Mucosa of rectum (tissue), 2 donors: ENCODE measurements around the gene TXNL4B.
"Not testable (repeated sequence)": the region's sequence is repeated elsewhere in the genome, so short reads cannot be mapped to it uniquely, and the experiment has no call there.

Experiments used
- H3K27ac ChIP-seq, 2 donors: one replicate each; pipeline ENCODE4 v1.7.0; 2013; ENCODE audit warnings: inconsistent platforms in 2 of 2, low read depth in 2 of 2, low read length in 2 of 2
- H3K27me3 ChIP-seq, 2 donors: one replicate each; pipeline ENCODE4 v1.7.0; 2013; ENCODE audit warnings: low read length in 2 of 2; ENCODE audit not compliant: control insufficient read depth in 2 of 2, insufficient read depth in 2 of 2
- H3K36me3 ChIP-seq, 2 donors: one replicate each; pipeline ENCODE4 v1.7.0; 2013; ENCODE audit warnings: low read length in 2 of 2; ENCODE audit not compliant: control insufficient read depth in 2 of 2, insufficient read depth in 2 of 2
- H3K4me1 ChIP-seq, 2 donors: one replicate each; pipeline ENCODE4 v1.7.0; 2013; ENCODE audit warnings: low read length in 2 of 2, mild to moderate bottlenecking in 1 of 2; ENCODE audit not compliant: control insufficient read depth in 2 of 2, insufficient read depth in 2 of 2
- H3K4me3 ChIP-seq, 2 donors: one replicate each; pipeline ENCODE4 v1.7.0; 2013; ENCODE audit warnings: low read length in 2 of 2
- H3K9ac ChIP-seq, 2 donors: one replicate each; pipeline ENCODE4 v1.7.0; 2013; ENCODE audit warnings: low read length in 2 of 2, low read depth in 1 of 2, mild to moderate bottlenecking in 1 of 2
- H3K9me3 ChIP-seq, 2 donors: one replicate each; pipeline ENCODE4 v1.7.0; 2013; ENCODE audit warnings: low read length in 2 of 2; ENCODE audit not compliant: control insufficient read depth in 2 of 2
- donor health status: healthy.
- donor health status: Normal muscosa, but diverticular disease.

TXNL4B gene

DNA sequence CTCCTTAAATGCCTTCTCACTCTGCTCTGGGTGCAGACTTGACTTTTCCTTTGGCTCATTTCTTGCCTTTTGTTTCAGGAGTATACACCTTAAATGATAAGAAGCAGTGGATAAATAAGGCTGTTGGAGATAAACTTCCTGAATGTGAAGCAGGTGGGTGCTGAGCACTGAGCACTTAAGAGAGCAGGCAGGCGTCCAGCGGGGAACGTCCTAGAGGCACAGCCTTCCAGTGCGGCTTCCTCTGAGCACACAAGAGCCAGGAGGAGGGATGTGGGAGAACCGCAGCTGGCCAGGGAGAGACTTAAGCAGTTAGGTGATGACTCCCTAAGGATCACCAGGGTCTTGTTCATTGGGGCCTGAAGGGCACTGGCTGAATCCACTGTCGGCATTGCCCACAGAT lies 18.4 kb downstream of the TXNL4B start:
- not testable (repeated sequence) for H3K9me3 ChIP-seq, H3K27ac ChIP-seq, H3K4me1 ChIP-seq, H3K36me3 ChIP-seq, H3K4me3 ChIP-seq, H3K9ac ChIP-seq, H3K27me3 ChIP-seq

DNA sequence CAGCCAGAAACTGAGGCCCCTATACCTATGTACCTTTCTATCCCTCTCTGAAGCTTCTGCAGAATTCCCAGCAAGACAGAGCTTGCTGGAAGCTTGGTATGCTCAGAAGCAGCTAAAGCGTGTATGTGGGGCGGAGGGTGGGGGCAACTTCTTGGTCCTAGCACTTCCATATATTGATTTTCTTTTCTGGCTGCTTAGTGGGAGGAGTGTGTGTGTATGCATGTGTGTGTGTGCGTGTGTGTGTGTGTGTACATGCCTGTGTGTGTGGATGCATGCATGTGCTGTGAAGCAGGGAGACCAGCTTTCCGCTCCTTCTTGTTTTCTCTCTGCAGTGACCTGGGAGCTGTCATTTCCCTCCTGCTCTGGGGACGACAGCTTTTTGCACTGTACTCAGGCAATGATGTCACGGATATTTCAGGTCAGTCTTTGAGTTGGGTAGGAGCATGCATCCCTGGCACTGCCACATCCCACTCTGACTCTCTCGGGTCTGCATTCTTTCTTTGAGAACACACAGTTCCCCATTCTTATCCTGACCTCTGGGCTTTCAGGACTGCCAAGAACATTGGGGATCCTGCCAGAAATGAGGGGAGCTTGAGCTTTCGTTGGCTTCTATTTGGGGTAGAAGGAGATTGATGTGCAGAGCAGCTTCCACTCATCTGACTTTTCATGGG lies 19.7 kb downstream of the TXNL4B start:
- H3K36me3 ChIP-seq = peaks cover 0 to 3% of the 10 kb centered on the region in 2 donors
- H3K4me1 ChIP-seq = no peaks in the 10 kb centered on the region
- H3K4me3 ChIP-seq = no peak overlapping the region
- no peak overlapping the region for H3K27ac ChIP-seq
- H3K27me3 ChIP-seq = no peaks in the 10 kb centered on the region
- no peaks in the 10 kb centered on the region for H3K9me3 ChIP-seq
- H3K9ac ChIP-seq = no peak overlapping the region

DNA sequence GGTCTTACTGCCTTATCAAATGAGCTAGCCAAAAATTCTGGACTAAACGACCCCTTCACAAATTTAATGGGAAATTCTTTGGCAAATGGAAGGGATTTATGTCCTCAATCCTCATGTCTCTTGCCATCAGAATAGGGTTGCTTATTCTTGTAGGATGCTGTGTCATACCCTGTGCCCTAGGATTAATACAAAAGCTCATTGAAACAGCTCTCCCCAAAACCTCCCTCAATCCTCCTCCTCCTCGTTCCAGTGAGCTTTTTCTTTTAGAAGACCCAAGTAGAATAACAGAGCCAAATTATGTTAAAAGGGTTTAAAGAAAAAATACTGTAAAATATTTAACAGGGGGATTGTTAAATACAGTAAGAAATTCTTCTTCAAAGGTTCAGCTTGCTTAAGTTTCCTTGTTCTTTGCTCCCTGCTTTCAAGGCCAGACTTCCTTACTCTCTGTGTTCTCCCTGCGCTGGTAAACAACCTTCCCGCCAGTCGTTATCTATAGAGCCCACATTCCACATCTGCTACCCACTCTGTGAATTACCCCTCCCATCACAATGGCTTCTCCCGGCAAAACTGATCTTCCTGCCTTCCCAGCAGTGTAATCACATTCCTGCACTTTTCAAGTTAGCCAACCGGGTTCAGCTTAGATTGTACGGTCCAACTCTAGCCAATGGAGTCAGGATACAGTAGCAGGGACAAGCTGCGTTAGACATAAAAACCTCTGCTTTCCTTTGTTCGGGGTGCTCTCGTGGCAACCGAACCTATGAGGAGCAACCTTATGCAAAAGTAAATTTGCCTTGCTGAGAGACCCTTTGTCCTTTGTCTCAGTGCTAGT lies 20.7 kb downstream of the TXNL4B start:
- Histone ChIP-seq H3K4me1 (no peaks in the 10 kb centered on the region), H3K9me3 (no peaks in the 10 kb centered on the region), H3K27me3 (no peaks in the 10 kb centered on the region), H3K27ac (no peak overlapping the region), H3K36me3 (peaks cover 0 to under 1% of the 10 kb centered on the region in 2 donors), H3K4me3 (no peak overlapping the region), H3K9ac (no peak overlapping the region)

DNA sequence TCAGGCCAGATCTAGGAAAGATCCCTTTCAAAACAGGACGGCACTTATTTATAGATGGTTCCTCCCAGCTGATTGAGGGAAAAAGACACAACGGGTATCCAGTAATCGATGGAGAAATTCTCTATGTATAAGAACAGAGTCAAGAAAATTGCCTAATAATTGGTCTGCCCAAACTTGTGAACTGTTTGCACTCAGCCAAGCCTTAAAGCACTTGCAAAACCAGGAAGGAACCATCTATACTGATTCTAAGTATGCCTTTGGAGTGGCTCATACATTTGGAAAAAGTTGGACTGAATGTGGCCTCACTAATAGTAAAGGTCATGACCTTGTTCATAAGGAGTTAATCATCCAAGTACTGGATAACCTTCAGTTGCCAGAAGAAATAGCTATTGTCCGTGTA lies 24.5 kb downstream of the TXNL4B start:
- Histone ChIP-seq H3K36me3 (no peaks in the 10 kb centered on the region), H3K9ac (no peak overlapping the region), H3K27ac (no peak overlapping the region), H3K27me3 (no peaks in the 10 kb centered on the region), H3K4me3 (no peak overlapping the region), H3K9me3 (no peaks in the 10 kb centered on the region), H3K4me1 (no peaks in the 10 kb centered on the region)

DNA sequence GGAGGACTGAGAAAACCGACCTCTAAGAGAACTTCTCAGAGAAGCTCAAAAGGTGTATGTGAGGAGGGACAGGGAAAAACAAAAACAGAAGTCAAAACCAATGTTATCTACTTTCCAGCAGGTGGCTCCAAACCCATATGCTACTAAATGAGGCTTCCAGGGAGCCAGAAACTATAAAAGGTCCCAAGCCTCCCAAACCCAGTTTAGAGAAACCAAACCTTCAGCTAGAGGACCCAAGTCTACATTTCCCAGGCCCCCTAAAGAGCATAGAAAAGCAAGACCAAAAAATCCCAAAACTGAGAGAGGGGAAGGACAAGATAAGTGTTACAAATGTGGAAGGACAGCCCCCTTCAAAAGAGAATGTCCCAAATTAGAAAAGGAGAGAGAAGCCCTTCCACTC lies 26.7 kb downstream of the TXNL4B start:
- Histone ChIP-seq H3K9me3 (no peaks in the 10 kb centered on the region), H3K36me3 (no peaks in the 10 kb centered on the region), H3K27ac (no peak overlapping the region), H3K27me3 (no peaks in the 10 kb centered on the region), H3K9ac (no peak overlapping the region), H3K4me1 (no peaks in the 10 kb centered on the region), H3K4me3 (no peak overlapping the region)

DNA sequence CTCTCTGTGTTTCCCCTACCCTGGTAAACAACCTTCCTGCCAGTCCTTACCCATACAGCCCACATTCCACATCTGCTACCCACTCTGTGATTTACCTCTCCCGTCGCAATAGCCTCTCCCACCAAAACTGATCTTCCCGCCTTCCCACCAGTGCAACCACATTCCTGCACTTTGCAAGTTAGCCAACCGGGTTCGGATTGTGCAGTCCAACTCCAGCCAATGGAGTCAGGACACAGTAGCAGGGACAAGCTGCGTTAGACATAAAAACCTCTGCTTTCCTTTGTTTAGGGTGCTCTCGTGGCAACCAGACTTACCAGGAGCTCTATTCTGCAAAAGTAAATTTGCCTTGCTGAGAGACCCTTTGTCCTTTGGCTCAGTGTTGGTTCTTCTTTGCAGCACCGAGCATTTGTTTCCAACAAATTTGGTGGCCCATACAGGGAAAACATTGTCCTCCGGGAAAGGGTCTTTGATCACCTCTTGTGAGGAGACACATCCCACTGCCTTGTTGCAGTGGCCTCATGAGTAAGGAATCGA lies 29.0 kb downstream of the TXNL4B start:
- Histone ChIP-seq H3K4me1 (no peaks in the 10 kb centered on the region), H3K36me3 (no peaks in the 10 kb centered on the region), H3K27ac (no peak overlapping the region), H3K9ac (no peak overlapping the region), H3K27me3 (no peaks in the 10 kb centered on the region), H3K4me3 (no peak overlapping the region), H3K9me3 (no peaks in the 10 kb centered on the region)

DNA sequence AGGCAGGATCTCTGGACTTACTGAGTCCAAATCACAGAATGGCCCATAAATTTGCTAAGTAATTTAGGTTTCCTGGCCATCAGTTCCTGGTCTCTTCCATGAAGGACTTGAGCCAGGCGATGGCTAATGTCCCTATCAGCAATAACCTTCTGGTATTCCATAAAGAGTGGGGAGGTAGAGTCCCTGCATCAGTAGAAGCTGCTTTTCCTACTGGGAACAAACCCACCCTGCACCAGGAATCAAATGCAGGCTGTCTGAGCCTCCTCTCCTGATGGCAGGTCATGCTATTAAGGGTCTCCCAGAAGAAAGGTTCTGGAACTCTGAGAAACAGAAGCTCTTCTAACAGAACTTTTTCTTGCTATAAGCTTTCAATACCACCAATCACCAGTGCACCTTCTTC lies 31.9 kb downstream of the TXNL4B start:
- no peaks in the 10 kb centered on the region for H3K4me1 ChIP-seq
- no peak overlapping the region for H3K9ac ChIP-seq
- no peak overlapping the region for H3K27ac ChIP-seq
- H3K9me3 ChIP-seq = no peaks in the 10 kb centered on the region
- no peaks in the 10 kb centered on the region for H3K36me3 ChIP-seq
- H3K27me3 ChIP-seq = no peaks in the 10 kb centered on the region
- H3K4me3 ChIP-seq = no peak overlapping the region

DNA sequence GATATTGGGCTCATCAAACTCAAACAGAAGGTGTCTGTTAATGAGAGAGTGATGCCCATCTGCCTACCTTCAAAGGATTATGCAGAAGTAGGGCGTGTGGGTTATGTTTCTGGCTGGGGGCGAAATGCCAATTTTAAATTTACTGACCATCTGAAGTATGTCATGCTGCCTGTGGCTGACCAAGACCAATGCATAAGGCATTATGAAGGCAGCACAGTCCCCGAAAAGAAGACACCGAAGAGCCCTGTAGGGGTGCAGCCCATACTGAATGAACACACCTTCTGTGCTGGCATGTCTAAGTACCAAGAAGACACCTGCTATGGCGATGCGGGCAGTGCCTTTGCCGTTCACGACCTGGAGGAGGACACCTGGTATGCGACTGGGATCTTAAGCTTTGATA lies 33.0 kb downstream of the TXNL4B start:
- Histone ChIP-seq H3K36me3 (no peaks in the 10 kb centered on the region), H3K9me3 (no peaks in the 10 kb centered on the region), H3K27me3 (no peaks in the 10 kb centered on the region), H3K4me3 (no peak overlapping the region), H3K9ac (no peak overlapping the region), H3K27ac (no peak overlapping the region), H3K4me1 (no peaks in the 10 kb centered on the region)

DNA sequence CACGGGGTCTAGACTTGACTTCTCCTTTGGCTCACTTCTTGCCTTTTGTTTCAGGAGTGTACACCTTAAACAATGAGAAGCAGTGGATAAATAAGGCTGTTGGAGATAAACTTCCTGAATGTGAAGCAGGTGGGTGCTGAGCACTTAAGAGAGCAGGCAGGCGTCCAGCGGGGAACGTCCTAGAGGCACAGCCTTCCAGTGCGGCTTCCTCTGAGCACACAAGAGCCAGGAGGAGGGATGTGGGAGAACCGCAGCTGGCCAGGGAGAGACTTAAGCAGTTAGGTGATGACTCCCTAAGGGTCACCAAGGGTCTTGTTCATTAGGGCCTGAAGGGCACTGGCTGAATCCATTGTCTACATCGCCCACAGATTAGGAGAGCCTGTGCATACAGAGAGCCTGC lies 34.4 kb downstream of the TXNL4B start:
- not testable (repeated sequence) for H3K27me3 ChIP-seq, H3K4me3 ChIP-seq, H3K27ac ChIP-seq, H3K36me3 ChIP-seq, H3K9ac ChIP-seq, H3K4me1 ChIP-seq, H3K9me3 ChIP-seq

DNA sequence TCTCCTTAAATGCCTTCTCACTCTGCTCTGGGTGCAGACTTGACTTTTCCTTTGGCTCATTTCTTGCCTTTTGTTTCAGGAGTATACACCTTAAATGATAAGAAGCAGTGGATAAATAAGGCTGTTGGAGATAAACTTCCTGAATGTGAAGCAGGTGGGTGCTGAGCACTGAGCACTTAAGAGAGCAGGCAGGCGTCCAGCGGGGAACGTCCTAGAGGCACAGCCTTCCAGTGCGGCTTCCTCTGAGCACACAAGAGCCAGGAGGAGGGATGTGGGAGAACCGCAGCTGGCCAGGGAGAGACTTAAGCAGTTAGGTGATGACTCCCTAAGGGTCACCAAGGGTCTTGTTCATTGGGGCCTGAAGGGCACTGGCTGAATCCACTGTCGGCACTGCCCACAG lies 36.1 kb downstream of the TXNL4B start:
- not testable (repeated sequence) for H3K9ac ChIP-seq, H3K4me1 ChIP-seq, H3K36me3 ChIP-seq, H3K27ac ChIP-seq, H3K4me3 ChIP-seq, H3K27me3 ChIP-seq, H3K9me3 ChIP-seq
